CD4-positive, alpha-beta memory T cell (primary cell): Measurements from ENCODE around the gene GOLGA8M. TPM values are rescaled to one million over a fixed set of nuclear protein-coding genes. Genes with fewer than 3 reads are reported as not detected.
"Not testable (repeated sequence)": the region's sequence is repeated elsewhere in the genome, so short reads cannot be mapped to it uniquely, and the experiment has no call there.

Source experiments
- CTCF ChIA-PET: fragments of 350-600 bp; sonication (Branson Sonifier 250); formaldehyde crosslinking; loops from one replicate; lab custom pipeline; 2021; ENCODE audit warnings: inconsistent platforms; ENCODE audit not compliant: partially characterized antibody; lab: Charles Lee
- POLR2A ChIA-PET: fragments of 350-600 bp; sonication (Branson Sonifier 250); formaldehyde crosslinking; loops from one replicate; lab custom pipeline; 2021; ENCODE audit not compliant: partially characterized antibody; lab: Charles Lee
- DNase-seq, 5 donors: peaks; one replicate each; pipeline versions ENCODE4 v3.0.0 to v3.0.0-alpha.2; 2020 to 2022; ENCODE audit warnings: mixed read lengths in 1 of 5
- H3K27ac ChIP-seq: one replicate; pipeline ENCODE4 v1.7.0; 2013; ENCODE audit warnings: low read depth, low read length
- H3K27me3 ChIP-seq: 2 replicates; pipeline ENCODE4 v1.7.0; 2013; ENCODE audit warnings: mild to moderate bottlenecking, low read length, moderate library complexity; ENCODE audit not compliant: insufficient read depth
- H3K36me3 ChIP-seq: 2 replicates; pipeline ENCODE4 v1.7.0; 2013; ENCODE audit warnings: mild to moderate bottlenecking, low read length, moderate library complexity; ENCODE audit not compliant: insufficient read depth
- H3K4me1 ChIP-seq: 2 replicates; pipeline ENCODE4 v1.7.0; 2013; ENCODE audit warnings: mild to moderate bottlenecking, low read length, moderate library complexity; ENCODE audit not compliant: insufficient read depth
- H3K4me3 ChIP-seq, 2 donors: one replicate each; pipeline ENCODE4 v1.7.0; 2013; ENCODE audit warnings: low read length in 2 of 2, mild to moderate bottlenecking in 1 of 2
- H3K9me3 ChIP-seq, 2 donors: one replicate each; pipeline ENCODE4 v1.7.0; 2013; ENCODE audit warnings: low read length in 2 of 2, control low read depth in 1 of 2; ENCODE audit not compliant: control insufficient read depth in 1 of 2
- H3K27ac Mint-ChIP-seq, 7 donors: one replicate each; pipeline ENCODE4 v1.8.0; 2020 to 2021; ENCODE audit warnings: mixed read lengths in 7 of 7, mild to moderate bottlenecking in 6 of 7, inconsistent platforms in 3 of 7, moderate library complexity in 3 of 7
- H3K27me3 Mint-ChIP-seq, 2 donors: one replicate each; pipeline ENCODE4 v1.8.0; 2020 to 2021; ENCODE audit warnings: mixed read lengths in 2 of 2
- H3K36me3 Mint-ChIP-seq, 2 donors: one replicate each; pipeline ENCODE4 v1.8.0; 2020 to 2021; ENCODE audit warnings: mixed read lengths in 2 of 2, inconsistent platforms in 1 of 2, mild to moderate bottlenecking in 1 of 2
- H3K4me1 Mint-ChIP-seq, 4 donors: one replicate each; pipeline ENCODE4 v1.8.0; 2020 to 2021; ENCODE audit warnings: mixed read lengths in 4 of 4, mild to moderate bottlenecking in 1 of 4
- H3K4me3 Mint-ChIP-seq, 8 donors: one replicate each; pipeline ENCODE4 v1.8.0; 2020 to 2021; ENCODE audit warnings: mixed read lengths in 8 of 8, mild to moderate bottlenecking in 7 of 8, moderate library complexity in 6 of 8, inconsistent platforms in 3 of 8
- H3K9me3 Mint-ChIP-seq, 8 donors: one replicate each; pipeline ENCODE4 v1.8.0; 2020 to 2021; ENCODE audit warnings: mixed read lengths in 8 of 8, mild to moderate bottlenecking in 5 of 8, inconsistent platforms in 3 of 8, moderate library complexity in 1 of 8
- intact Hi-C: fragments of 100-400 bp; cut with micrococcal nuclease; formaldehyde crosslinking; loops from one replicate; pipeline ENCODE4 v1.15.1; 2023
- polyA plus RNA-seq, 2 donors: library from polyadenylated mRNA; unstranded; fragments of 300-500 nt; fragmentation: Illumina TruSeq; gene quantifications; one replicate each; pipeline ENCODE4 v1.2.3, GENCODE V29; 2021
- total RNA-seq, 2 experiments: library from RNA; stranded (reverse); gene quantifications; one replicate each; pipeline ENCODE4 v1.2.3, GENCODE V29; 2021

The GOLGA8M gene
- total RNA-seq = 1 to 10 TPM; 2.9 to 3.1 TPM
- polyA plus RNA-seq = not detected

- DNase-seq, H3K9me3 ChIP-seq, H3K4me1 Mint-ChIP-seq, H3K27ac ChIP-seq, H3K36me3 ChIP-seq, H3K27me3 Mint-ChIP-seq, H3K4me1 ChIP-seq, H3K27me3 ChIP-seq, H3K4me3 Mint-ChIP-seq, H3K36me3 Mint-ChIP-seq, H3K27ac Mint-ChIP-seq, H3K4me3 ChIP-seq, H3K9me3 Mint-ChIP-seq, intact Hi-C loops, POLR2A ChIA-PET, CTCF ChIA-PET: not testable (repeated sequence)
These were observed at the start of gene GOLGA8M for GRCh38 chr15:28712270-28712669. Gene GOLGA8M, minus strand, starts transcription at chr15:28712421. Its CDS starts 98 bp downstream, at chr15:28712323.

- POLR2A ChIA-PET, H3K27me3 ChIP-seq, H3K27ac ChIP-seq, H3K4me1 ChIP-seq, H3K4me3 ChIP-seq, H3K36me3 ChIP-seq, H3K9me3 Mint-ChIP-seq, H3K27me3 Mint-ChIP-seq, H3K27ac Mint-ChIP-seq, H3K9me3 ChIP-seq, intact Hi-C loops, H3K4me3 Mint-ChIP-seq, DNase-seq, CTCF ChIA-PET, H3K36me3 Mint-ChIP-seq: not testable (repeated sequence)
- H3K4me1 Mint-ChIP-seq = peaks cover 0 to 10% (median 4%) of the 10 kb centered on the region in 4 donors
These were observed 30.7 kb upstream of the GOLGA8M start for GRCh38 chr15:28742890-28743289.

GRCh38 chr15:28738590-28739292 lies 26.5 kb upstream of the GOLGA8M start:
- peak overlapping the region; percentile 36 to 94 (median 78) for H3K27ac Mint-ChIP-seq
- H3K27me3 Mint-ChIP-seq, H3K9me3 Mint-ChIP-seq, H3K36me3 ChIP-seq, POLR2A ChIA-PET, H3K27me3 ChIP-seq, H3K9me3 ChIP-seq, H3K4me1 ChIP-seq, H3K27ac ChIP-seq, intact Hi-C loops, H3K36me3 Mint-ChIP-seq, CTCF ChIA-PET, H3K4me3 ChIP-seq: not testable (repeated sequence)
- H3K4me1 Mint-ChIP-seq = peaks cover 3 to 15% (median 10%) of the 10 kb centered on the region in 4 donors
- H3K4me3 Mint-ChIP-seq = peak overlapping the region; percentile 72 to 91 (median 90)
- peak; percentile 45 to 61 (median 46) for DNase-seq

- H3K27me3 Mint-ChIP-seq, POLR2A ChIA-PET, H3K27ac ChIP-seq, H3K4me1 ChIP-seq, H3K36me3 Mint-ChIP-seq, H3K4me3 ChIP-seq, CTCF ChIA-PET, H3K27me3 ChIP-seq, DNase-seq, H3K9me3 Mint-ChIP-seq, intact Hi-C loops, H3K36me3 ChIP-seq, H3K9me3 ChIP-seq: not testable (repeated sequence)
- peak overlapping the region; percentile 72 to 91 (median 90) for H3K4me3 Mint-ChIP-seq
- H3K27ac Mint-ChIP-seq = peak overlapping the region; percentile 36 to 94 (median 78)
- peaks cover 3 to 15% (median 10%) of the 10 kb centered on the region in 4 donors for H3K4me1 Mint-ChIP-seq
These were observed 26.0 kb upstream of the GOLGA8M start for GRCh38 chr15:28738200-28738561.

GRCh38 chr15:28737521-28738199 lies 25.4 kb upstream of the GOLGA8M start:
- DNase-seq = peak; percentile 19 to 39 (median 25)
- H3K4me1 Mint-ChIP-seq = peaks cover 3 to 15% (median 10%) of the 10 kb centered on the region in 4 donors
- H3K27me3 Mint-ChIP-seq, H3K4me3 ChIP-seq, H3K4me1 ChIP-seq, H3K9me3 Mint-ChIP-seq, H3K9me3 ChIP-seq, intact Hi-C loops, H3K27ac ChIP-seq, CTCF ChIA-PET, H3K36me3 Mint-ChIP-seq, H3K27me3 ChIP-seq, H3K36me3 ChIP-seq, POLR2A ChIA-PET: not testable (repeated sequence)
- H3K4me3 Mint-ChIP-seq = peak overlapping the region in 6 of 8 donors; percentile 61 to 76 (median 68)
- peak overlapping the region in 3 of 7 donors; percentile 24 to 81 (median 76) for H3K27ac Mint-ChIP-seq

- H3K9me3 ChIP-seq, H3K27me3 Mint-ChIP-seq, H3K27ac ChIP-seq, H3K4me1 ChIP-seq, intact Hi-C loops, H3K9me3 Mint-ChIP-seq, H3K4me3 ChIP-seq, H3K36me3 Mint-ChIP-seq, POLR2A ChIA-PET, H3K36me3 ChIP-seq, H3K27me3 ChIP-seq, CTCF ChIA-PET, H3K4me1 Mint-ChIP-seq, H3K27ac Mint-ChIP-seq: not testable (repeated sequence)
- peak overlapping the region in 2 of 8 donors; percentile 4 to 41 for H3K4me3 Mint-ChIP-seq
- peak in 4 of 5 donors; percentile 6 to 16 (median 14) for DNase-seq
These were observed 15.8 kb upstream of the GOLGA8M start for GRCh38 chr15:28728061-28728460.

GRCh38 chr15:28727026-28727425 lies 14.8 kb upstream of the GOLGA8M start:
- not testable (repeated sequence) for DNase-seq

More at GRCh38 chr15:28727026-28727425, 14.8 kb upstream of the GOLGA8M start:
- H3K27ac Mint-ChIP-seq, H3K4me3 ChIP-seq, H3K4me3 Mint-ChIP-seq, H3K4me1 ChIP-seq, H3K27me3 ChIP-seq, H3K27ac ChIP-seq, H3K36me3 ChIP-seq, CTCF ChIA-PET, H3K36me3 Mint-ChIP-seq, intact Hi-C loops, POLR2A ChIA-PET, H3K4me1 Mint-ChIP-seq, H3K9me3 ChIP-seq, H3K9me3 Mint-ChIP-seq, H3K27me3 Mint-ChIP-seq: not testable (repeated sequence)
